Activated CD8-positive, alpha-beta memory T cell treated with anti-CD3 and anti-CD28 coated beads for 1 hour (primary cell): ENCODE data around the gene KATNB1.
"Not testable (repeated sequence)": the region's sequence is repeated elsewhere in the genome, so short reads cannot be mapped to it uniquely, and the experiment has no call there.

Source experiments
- DNase-seq, 2 donors: peaks; one replicate each; pipeline ENCODE4 v3.0.0-alpha.2; 2020; ENCODE audit warnings: low read depth in 1 of 2; ENCODE audit errors: extremely low read depth in 1 of 2

KATNB1 gene

GRCh38 chr16:57769541-57770145 lies 34.1 kb downstream of the KATNB1 start:
- DNase-seq: no peak

- DNase-seq: no peak
Observed at GRCh38 chr16:57770361-57770760, 34.8 kb downstream of the KATNB1 start.

- DNase-seq: no peak
Observed at GRCh38 chr16:57771141-57771785, 35.7 kb downstream of the KATNB1 start.

GRCh38 chr16:57773019-57773418 lies 37.4 kb downstream of the KATNB1 start:
- DNase-seq: no peak

GRCh38 chr16:57773655-57774295 lies 38.2 kb downstream of the KATNB1 start:
- no peak for DNase-seq

DNA sequence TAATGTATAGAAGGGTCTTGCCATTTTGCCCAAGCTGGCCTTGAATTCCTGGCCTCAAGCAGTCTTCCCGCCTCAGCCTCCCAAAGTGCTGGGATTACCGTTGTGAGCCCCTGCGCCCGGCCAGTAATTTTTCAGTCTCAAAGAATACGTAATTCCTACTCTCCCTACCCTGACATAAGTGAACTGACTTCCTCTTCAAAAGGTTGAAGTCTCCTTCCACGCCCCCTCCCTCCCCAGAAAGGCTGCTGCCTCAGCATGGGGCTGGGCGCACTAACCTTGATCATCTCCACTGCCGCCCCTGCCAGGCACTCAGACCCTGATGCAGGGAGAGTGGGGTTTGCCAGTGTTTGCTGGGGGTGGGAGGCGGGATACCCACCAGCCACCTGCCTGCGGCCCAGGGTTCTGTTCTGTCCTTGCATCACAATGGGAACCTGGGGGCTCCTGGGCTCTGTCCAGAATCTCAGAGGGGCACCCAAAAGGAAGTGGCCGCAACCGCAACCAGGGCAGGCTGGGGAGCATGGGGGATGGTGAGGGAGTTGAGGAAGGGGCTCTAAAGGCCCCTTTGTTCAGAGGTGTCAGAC lies 39.2 kb downstream of the KATNB1 start:
- no peak for DNase-seq

DNA sequence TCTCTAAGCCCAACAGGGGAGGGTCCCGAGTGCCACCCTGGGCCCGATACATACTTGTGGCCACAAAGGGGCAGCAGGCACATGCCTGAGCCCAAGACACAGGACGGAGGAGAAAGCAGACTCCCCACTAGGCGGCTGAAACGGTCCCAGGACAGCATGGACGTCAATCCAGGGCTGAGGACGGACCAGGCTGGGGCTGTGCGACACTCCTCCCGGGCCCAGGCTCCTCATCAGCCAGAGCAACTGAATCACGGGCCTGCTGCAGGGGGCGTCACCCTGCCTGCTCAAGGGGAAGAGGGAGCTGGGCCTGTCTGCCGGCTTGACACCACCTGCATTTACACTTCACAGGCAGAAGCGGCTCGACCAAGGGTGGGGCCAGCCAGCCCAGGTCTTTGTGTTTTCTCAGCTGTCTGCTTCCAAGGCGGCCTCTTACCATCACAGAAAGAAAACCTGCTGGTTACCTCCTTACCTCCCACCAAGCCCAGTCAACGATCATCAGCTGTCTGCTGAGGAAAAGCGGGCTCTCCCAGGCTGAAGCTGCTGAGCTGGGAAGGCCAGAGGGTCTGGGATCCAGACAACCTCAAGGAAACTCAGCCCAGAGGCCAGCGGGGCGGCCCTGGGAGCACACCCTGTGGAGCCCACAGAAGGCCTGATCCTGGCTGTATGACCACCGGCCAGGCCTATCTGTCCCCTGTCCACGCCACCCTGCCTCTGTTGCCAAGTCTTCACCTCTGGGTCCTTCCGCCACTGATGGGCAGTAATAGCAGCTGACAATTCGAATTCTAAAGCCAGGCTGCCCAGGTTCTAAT lies 40.3 kb downstream of the KATNB1 start:
- no peak for DNase-seq

- no peak for DNase-seq
Observed at GRCh38 chr16:57778658-57779057, 43.1 kb downstream of the KATNB1 start.

DNA sequence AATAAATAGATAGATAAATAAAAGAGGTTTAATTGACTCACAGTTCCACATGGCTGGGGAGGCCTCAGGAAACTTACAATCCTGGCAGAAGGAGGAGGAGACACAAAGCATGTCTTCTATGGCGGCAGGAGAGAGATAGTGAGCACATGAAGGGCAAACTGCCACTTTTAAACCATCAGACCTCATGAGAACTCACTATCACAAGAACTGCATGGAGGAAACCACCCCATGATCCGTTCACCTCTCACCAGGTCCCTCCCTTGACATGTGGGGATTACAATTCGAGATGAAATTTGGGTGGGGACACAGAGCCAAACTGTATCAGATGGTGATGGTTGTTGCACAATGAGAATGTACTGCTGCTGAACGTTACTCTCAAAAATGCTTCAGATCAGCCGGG lies 44.3 kb downstream of the KATNB1 start:
- not testable (repeated sequence) for DNase-seq

- no peak for DNase-seq
Observed at GRCh38 chr16:57781349-57781740, 45.8 kb downstream of the KATNB1 start.

- no peak for DNase-seq
Observed at GRCh38 chr16:57781741-57782606, 46.4 kb downstream of the KATNB1 start.

DNA sequence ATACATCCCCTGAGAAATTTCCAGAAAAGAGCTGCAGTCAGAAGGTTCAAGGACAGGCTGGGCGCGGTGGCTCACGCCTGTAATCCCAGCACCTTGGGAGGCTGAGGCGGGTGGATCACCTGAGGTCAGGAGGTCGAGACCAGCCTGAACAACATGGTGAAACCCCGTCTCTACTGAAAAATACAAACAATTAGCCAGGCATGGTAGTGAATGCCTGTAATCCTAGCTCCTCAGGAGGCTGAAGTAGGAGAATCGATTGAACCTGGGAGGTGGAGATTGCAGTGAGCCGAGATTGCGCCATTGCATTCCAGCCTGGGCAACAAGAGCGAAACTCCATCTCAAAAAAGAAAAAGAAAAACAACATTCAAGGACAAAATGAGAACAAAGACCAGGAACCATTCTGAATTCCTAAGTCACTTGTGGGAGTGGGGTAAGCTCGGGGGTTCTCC lies 47.1 kb downstream of the KATNB1 start:
- not testable (repeated sequence) for DNase-seq

- DNase-seq: no peak
Observed at GRCh38 chr16:57783116-57783515, 47.5 kb downstream of the KATNB1 start.

GRCh38 chr16:57783883-57784282 lies 48.3 kb downstream of the KATNB1 start:
- no peak for DNase-seq

- DNase-seq: no peak
Observed at GRCh38 chr16:57784334-57784733, 48.8 kb downstream of the KATNB1 start.

GRCh38 chr16:57785385-57785784 lies 49.8 kb downstream of the KATNB1 start:
- no peak for DNase-seq

GRCh38 chr16:57785924-57786323 lies 50.4 kb downstream of the KATNB1 start:
- DNase-seq: no peak

- no peak for DNase-seq
Observed at GRCh38 chr16:57786632-57787518, 51.3 kb downstream of the KATNB1 start.

DNA sequence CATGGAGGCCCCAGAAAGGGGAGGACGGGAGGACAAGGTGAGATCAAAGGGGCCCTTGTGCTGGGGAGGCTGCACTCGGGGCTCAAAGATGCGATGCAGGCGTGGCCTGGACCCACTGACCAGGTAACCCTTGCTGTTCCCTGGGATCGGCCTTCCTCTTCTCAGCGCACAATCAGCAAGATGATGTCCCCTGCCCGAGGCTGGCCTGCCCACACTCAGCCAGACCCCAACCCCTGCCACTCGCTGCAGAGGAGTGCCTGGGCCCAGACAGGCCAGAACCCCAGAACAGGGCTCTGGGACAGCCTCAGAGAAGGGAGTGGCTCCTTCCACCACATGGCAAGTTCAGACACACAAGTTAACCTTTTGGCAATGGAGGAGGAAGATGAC lies 51.9 kb downstream of the KATNB1 start:
- no peak for DNase-seq
